Stimulated activated CD4-positive, alpha-beta T cell treated with anti-CD3 and anti-CD28 coated beads, Interleukin-12 subunit alpha, Interleukin-12 subunit beta, amount 100 ng/mL, for 24 hours (primary cell): ENCODE data around the gene LRP3.

ENCODE experiments used
- DNase-seq, 2 experiments: peaks; one replicate each; pipeline ENCODE4 v3.0.0-alpha.2; 2020; ENCODE audit warnings: low read depth in 2 of 2

Gene LRP3

DNA sequence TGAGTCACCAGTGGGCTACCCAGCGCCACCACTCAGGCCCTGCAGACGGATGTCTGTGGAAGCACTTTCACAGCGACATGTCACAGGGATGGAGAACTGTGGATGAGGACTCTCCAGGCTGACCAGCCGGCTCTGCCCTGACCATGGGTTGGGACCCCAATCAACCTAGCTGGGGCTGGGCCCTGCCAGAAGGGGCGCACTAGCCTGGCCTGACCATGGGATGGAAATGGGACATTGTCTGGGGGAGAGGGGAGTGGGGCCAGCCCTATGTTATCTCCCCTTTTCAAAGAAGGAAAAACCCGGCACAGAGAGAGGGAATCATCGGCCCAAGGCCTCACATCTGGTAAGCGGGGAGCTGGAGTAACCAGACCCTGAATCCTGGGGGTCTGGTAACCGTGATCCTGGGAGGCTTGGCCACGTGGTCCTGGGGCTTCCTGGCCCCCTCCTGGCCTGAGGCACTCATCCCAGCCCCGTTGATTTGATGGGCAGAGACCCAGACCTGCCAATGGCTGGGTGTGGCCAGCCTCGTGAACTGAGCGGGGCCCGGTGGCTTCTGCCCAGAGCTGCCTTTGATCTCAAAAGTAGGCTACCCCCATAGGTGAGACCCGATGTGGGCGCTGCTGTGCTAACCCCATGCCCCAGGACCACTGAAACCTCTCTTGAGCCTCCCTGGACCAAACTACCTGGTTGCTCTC lies 42.7 kb downstream of the LRP3 start:
- no peak for DNase-seq

DNA sequence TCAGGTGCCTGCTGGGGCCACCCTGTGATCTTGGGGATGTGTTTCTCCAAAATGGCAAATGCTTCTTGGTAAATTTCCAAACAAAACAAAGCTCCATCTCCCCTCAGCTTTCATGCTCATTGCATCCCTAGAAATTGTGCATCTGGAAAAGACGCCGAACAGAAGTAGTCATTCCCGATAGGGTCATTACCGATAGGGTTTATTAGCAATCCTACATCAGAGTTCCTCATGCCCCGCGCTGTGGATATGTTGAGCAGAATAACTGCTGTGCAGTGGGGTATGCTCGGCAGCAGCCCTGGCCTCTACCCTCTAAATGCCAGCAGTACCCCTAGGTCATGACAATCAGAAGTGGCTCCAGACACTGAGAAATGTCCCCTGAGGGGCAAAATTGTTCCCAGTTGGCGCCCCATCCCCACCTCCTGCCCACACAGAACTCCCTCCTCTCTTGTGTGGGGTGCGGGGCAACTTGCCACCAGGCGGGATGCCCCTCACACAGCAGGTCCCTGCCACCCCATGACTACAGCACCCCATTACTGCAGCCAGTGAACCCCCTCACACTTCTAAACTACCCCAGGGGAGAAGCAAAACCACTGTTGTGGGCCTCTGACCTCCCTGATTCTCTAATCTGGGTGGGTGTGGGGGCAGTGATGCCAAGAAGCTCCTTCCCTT lies 44.5 kb downstream of the LRP3 start:
- no peak for DNase-seq

GRCh38 chr19:33239223-33239975 lies 45.3 kb downstream of the LRP3 start:
- no peak for DNase-seq

DNA sequence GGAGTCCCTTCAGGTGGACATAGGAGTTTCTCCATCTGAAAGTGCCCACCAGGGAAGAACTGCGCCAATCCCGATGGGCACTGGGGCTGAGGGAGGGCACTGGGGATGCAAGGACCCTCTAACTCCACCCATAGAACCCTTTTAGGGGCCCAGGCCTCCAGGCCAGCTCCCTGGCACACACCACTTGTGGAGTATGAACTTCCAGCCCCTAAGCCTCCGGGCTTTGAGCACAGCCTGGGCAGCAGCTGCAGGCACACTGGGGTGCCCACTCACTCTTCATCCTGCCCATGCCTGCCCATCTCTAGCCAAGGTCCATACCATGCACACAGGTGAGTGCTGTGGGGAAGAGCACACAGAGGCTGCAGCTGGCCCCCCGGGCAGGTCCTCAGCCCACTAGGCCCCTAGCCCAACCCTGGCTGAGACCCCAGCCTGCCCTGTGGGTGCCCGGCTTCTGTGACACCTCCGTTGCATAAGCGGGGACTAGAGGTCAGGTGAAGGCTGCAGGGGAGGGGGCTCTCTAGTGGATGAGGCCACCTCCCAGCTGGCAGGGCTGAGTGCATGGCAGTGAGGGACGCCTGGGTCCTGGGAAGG lies 46.1 kb downstream of the LRP3 start:
- DNase-seq = no peak

- no peak for DNase-seq
These were observed 47.0 kb downstream of the LRP3 start for GRCh38 chr19:33241091-33241529.

GRCh38 chr19:33241530-33242101 lies 47.5 kb downstream of the LRP3 start:
- no peak for DNase-seq

GRCh38 chr19:33242131-33242530 lies 48.0 kb downstream of the LRP3 start:
- DNase-seq = no peak

DNA sequence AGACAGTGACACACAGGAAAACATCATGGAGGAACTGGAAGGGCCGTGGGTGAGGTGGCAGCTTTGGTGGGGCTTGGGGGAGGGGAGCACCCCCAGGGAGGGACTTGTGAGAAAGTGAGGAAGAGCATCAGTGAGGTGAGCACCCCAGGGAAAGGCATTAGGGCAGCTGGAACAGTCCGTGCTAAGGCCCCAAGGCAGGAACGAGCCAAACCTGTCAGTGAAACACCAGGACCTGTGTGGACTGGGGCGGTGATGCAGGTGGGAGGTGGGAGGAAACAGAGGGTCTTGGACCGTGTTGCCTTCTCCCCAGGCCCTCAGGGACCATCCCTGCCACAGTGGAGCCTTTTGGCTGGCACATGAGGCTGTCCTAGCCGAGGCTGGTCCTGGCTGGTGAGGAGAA lies 48.8 kb downstream of the LRP3 start:
- DNase-seq = no peak

GRCh38 chr19:33245948-33246708 lies 52.0 kb downstream of the LRP3 start:
- DNase-seq = no peak

- no peak for DNase-seq
These were observed 52.7 kb downstream of the LRP3 start for GRCh38 chr19:33246709-33247440.

DNA sequence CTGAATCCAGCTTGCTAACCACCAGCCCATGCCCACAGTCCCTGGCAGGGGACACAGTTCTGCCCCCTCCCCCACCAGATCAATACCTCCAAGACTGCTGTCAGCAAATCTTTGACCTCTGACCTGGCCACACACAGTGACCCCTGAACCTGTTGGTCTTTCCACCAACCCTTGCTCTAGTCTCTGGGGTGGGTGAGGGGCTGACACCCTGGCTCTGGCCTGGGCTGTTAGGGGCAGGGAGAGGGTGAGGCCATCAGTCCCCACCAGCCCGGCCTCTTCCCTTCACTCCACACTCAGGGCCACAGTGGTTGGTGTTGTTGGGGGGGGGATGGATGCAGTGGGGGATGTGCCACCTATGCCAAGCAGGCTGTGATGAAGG lies 53.3 kb downstream of the LRP3 start:
- no peak for DNase-seq

DNA sequence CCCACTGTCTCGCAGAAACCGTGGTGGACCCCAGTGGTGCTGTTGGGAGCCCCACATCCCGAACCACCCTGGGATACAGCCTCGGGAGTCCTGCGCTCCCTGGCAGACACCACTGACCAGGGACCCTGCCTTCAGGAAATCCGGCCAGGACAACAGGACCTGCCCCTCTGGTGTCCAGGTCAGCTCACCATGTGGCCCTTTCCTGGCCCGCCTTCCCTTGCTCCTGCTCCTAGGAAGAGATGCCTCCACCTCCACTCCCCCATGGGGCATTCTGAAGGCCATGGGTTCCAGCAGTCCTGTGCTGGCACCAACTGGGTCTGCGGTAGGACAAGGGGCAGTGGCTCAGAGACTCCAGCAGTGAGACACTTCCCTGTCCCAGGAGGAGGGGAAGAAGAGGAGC lies 54.0 kb downstream of the LRP3 start:
- no peak for DNase-seq

DNA sequence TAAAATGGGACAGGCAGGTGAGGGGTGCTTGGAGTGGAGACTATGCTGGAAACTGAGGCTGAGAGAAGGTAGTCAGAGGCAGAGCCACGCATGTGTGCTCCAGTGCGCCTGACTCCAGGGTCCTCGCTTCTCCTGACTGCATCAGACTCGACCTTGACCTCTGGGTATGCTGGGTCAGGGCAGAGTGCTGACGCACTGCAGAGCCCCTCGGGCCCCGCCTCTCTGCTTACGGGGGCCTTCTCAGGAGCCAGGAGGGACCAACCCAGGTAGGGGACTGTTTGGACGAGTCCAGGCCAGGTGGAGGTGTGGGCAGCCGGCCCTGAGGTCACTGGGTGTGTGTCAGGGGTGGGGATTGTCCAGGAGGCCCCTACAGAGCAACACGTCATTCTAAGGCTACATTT lies 54.4 kb downstream of the LRP3 start:
- no peak for DNase-seq

DNA sequence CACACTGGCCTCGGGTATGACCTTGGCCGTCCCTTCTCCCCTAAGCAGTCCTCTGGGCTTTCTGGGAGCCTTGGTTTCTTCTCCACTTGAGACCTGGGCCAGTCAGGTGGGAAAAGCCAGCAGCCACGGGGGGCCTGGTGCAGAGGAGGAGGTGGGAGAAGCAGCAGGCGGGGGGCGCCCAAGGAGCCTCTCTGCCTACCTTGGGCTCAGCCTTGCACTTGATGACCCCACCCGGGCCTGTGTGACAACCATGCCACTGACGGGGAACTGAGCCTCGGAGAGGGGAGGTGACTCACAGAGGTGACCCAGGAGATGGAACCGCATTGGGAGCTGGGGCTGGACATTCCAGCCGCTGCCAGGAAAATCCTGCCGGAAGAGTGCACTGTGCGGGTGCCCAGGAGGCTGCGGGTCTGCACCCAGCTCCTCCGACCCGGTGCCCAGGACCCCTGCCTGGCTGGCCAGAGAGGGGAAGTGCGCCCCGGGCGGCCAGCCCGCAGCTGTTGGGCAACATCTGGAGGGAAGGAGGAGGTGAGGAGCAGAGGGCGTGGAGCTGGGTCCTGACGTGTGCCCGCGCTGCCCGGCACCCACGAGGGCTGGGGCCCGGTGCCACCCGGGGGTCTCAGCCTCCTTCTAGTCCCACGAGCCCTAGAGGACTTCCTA lies 55.0 kb downstream of the LRP3 start:
- no peak for DNase-seq

- DNase-seq = no peak
These were observed 55.7 kb downstream of the LRP3 start for GRCh38 chr19:33249740-33250366.

DNA sequence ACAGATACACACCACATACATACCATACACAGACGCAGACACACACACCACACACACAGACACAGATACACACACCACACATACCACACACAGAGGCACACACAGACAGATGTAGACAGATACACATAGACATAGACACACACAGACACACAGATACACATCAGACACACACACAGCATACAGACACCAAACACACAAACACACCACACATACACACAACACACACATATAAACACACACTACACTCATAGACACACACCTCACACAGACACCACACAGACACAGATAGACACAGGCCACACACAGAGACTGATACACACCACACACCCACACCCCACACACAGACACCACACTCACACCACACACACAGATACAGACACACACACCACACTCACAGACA lies 56.4 kb downstream of the LRP3 start:
- DNase-seq = no peak

GRCh38 chr19:33251076-33251475 lies 56.9 kb downstream of the LRP3 start:
- DNase-seq = no peak

- no peak for DNase-seq
These were observed 57.5 kb downstream of the LRP3 start for GRCh38 chr19:33251526-33252090.

- no peak for DNase-seq
These were observed 58.4 kb downstream of the LRP3 start for GRCh38 chr19:33252418-33252962.
